ENCODE measurements around the gene TNFSF10.
A peak's percentile ranks its signal among the peaks of the same experiment; 100 is the strongest.

DNA sequence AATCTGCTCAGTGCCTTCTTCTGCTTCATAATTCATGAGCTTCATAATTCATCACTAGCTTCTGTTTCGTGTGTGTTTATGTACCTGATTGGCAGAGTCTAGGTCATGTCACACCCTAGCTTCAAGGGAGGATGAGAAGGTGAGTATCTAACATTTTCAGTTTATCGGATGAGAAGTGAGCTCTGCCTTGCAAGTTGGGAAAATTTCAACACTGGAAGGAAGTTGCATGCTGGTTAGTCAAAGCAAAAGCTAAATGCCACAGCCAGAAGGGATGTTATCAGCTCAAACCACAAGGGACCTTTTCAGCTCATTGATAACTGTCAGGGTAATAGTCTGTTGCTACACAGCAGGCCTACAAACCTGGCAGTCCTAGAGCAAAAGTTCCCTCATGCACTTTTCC, 7.3 kb upstream of the TNFSF10 start:
- TF ChIP-seq, protein P1, sequence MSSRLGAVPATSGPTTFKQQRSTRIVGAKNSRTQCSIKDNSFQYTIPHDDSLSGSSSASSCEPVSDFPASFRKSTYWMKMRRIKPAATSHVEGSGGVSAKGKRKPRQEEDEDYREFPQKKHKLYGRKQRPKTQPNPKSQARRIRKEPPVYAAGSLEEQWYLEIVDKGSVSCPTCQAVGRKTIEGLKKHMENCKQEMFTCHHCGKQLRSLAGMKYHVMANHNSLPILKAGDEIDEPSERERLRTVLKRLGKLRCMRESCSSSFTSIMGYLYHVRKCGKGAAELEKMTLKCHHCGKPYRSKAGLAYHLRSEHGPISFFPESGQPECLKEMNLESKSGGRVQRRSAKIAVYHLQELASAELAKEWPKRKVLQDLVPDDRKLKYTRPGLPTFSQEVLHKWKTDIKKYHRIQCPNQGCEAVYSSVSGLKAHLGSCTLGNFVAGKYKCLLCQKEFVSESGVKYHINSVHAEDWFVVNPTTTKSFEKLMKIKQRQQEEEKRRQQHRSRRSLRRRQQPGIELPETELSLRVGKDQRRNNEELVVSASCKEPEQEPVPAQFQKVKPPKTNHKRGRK (tag; IDR thresholded peaks at IDR 0.05): no peak
- TF ChIP-seq ZC3H11A (IDR thresholded peaks at IDR 0.05; ENCODE audit: low read depth, low read length) (no peak), CTCF (IDR thresholded peaks at IDR 0.05 in 2 of 3, conservative IDR thresholded peaks at IDR 0.05 in 1 of 3; ENCODE audit: insufficient read depth in 2 of 3, low read depth in 1 of 3, low read length in 3 of 3) (no peak), BHLHE40 (IDR thresholded peaks at IDR 0.05; ENCODE audit: low read length) (0 out of 2 replicates have a peak, but pooled peaks have one; percentile 18), ZZZ3 (IDR thresholded peaks at IDR 0.05) (no peak)

All from K562 (cell line).